ENCODE data around the gene FILIP1L. TPM values are rescaled to one million over a fixed set of nuclear protein-coding genes. Genes with fewer than 3 reads are reported as not detected.

FILIP1L gene
- total RNA-seq, 1 experiment from 2014 or later = 0.07 TPM

- H3K4me3 Mint-ChIP-seq = no peak overlapping the region
- Histone ChIP-seq H4K5ac (ENCODE audit: insufficient read length, low read depth, low read length) (no peak overlapping the region), H3K27ac (ENCODE audit: insufficient read length, low read depth, low read length) (no peak overlapping the region), H3K9me3 (ENCODE audit: control insufficient read depth, low read depth, low read length) (no peaks in the 10 kb centered on the region), H3K4ac (ENCODE audit: low read depth, low read length) (no peak overlapping the region), H3K14ac (ENCODE audit: insufficient read depth, low read length) (no peak overlapping the region), H3K56ac (ENCODE audit: insufficient read length, low read depth, low read length) (no peak overlapping the region), H3T11ph (ENCODE audit: low read length) (no peak overlapping the region), H3K27me3 (ENCODE audit: insufficient read depth, low read length) (no peaks in the 10 kb centered on the region), H2BK120ac (ENCODE audit: low read depth, low read length, poor library complexity, severe bottlenecking) (no peak overlapping the region), H3K79me1 (ENCODE audit: insufficient read depth, low read depth, low read length, poor library complexity, severe bottlenecking) (no peaks in the 10 kb centered on the region), H4K91ac (ENCODE audit: insufficient read length, low read depth, low read length) (no peak overlapping the region), H4K20me1 (ENCODE audit: control insufficient read depth, insufficient read depth, insufficient read length) (no peaks in the 10 kb centered on the region), H4K8ac (replicated peaks; ENCODE audit: insufficient read length, low read depth, low read length) (no peak overlapping the region), H3K79me2 (ENCODE audit: insufficient read depth, low read length) (no peaks in the 10 kb centered on the region), H2BK15ac (ENCODE audit: low read depth, low read length) (no peak overlapping the region), H2AFZ (ENCODE audit: low read length) (no peak overlapping the region), H3K4me1 (ENCODE audit: insufficient read depth, low read length) (peaks cover 8% of the 10 kb centered on the region; the same call in 1 of the 2 replicates), H3K18ac (ENCODE audit: insufficient read length, low read depth, low read length) (no peak overlapping the region), H3K23me2 (ENCODE audit: insufficient read length, low read depth, low read length, poor library complexity, severe bottlenecking) (no peaks in the 10 kb centered on the region), H3K9ac (ENCODE audit: extremely low read depth, insufficient read length, low read length) (no peak overlapping the region), H2BK20ac (ENCODE audit: low read depth, low read length, poor library complexity, severe bottlenecking) (no peak overlapping the region), H2BK5ac (ENCODE audit: insufficient read length, low read length) (no peak overlapping the region), H2AK5ac (ENCODE audit: insufficient read length, low read length) (no peak overlapping the region), H2BK12ac (ENCODE audit: insufficient read length, low read depth, low read length) (no peak overlapping the region), H3K23ac (ENCODE audit: insufficient read length, low read depth, low read length) (no peak overlapping the region), H3K4me2 (ENCODE audit: insufficient read depth, insufficient read length, low read length) (no peak overlapping the region)
- no peaks in the 10 kb centered on the region for H3K27me3 Mint-ChIP-seq (ENCODE audit: low read depth)
- no peak for TF ChIP-seq CTCF (conservative IDR thresholded peaks at IDR 0.05)
- no peak overlapping the region for H3K27ac Mint-ChIP-seq
- no peaks in the 10 kb centered on the region; a peak in 1 of 5 replicates for H3K9me3 Mint-ChIP-seq
- DNase-seq = no peak
- no peaks in the 10 kb centered on the region; a peak in 1 of 7 replicates for H3K36me3 Mint-ChIP-seq (ENCODE audit: insufficient read depth in 1 of 3, low read depth in 3 of 3)
- no CpG with 5 or more reads among the region's 2 CpGs for WGBS (ENCODE audit: extremely low coverage, insufficient read length, low lambda C conversion rate)
- peaks cover 23 to 25% of the 10 kb centered on the region in 2 experiments for H3K4me1 Mint-ChIP-seq
Measured at GRCh38 chr3:99891610-99892285, 222.6 kb downstream of the FILIP1L start.
